Nasal cavity respiratory epithelium epithelial cell of viscerocranial mucosa (primary cell): Measurements from ENCODE around the gene F13A1. TPM values are rescaled to one million over a fixed set of nuclear protein-coding genes. Genes with fewer than 3 reads are reported as not detected.

Experiments
- total RNA-seq: library from RNA; depleted of rRNA; stranded (reverse); fragments of >200 nt; gene quantifications from 2 replicates; pipeline ENCODE4 v1.2.3, GENCODE V29; 2014

The F13A1 gene
- not detected in 2 replicates for total RNA-seq

DNA sequence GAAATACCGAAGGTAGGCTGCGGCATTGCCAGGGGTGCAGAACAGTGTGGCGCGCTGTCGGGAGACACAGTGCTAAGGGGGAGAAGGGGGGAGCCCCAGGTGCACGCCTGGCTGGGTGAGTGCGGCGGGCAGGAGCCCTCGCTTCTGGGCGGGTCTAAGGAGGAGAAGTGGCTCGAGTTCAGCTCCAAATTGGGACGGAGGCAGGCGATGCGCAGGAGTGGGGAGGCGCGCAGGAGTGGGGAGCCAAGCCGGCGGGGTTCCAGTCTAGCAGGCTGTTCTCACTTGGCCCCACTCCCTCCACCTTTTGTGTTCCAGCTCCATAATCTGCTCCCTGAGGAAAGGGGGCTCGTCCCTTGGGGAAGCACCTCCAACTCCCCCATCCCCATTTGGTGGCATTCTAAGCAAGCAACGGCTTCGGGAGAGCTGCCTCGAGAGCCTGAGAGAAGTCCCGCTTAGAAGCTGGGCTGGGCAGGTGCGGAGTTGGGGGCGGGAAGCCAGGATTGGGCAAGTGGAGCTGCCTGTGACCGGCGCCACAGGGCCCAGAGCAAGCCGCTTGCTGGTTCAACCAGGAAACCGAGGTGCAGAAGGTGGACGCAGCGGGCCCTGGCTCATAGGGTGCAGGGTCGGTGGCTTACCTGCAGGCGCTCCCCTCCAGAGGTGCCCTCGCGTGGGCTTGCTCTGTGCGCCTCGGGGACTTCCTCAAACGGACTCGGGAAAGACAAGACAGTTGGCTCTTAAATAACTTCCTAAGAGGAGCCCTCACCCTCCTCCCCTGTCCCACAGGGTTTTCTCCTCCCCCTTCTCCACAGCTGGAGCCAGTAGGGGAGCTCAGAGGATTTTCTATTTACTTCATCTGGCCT is at the start of gene F13A1:
F13A1 (minus strand) TSS at position 711 of the 860 bp plus-strand sequence. CDS start 1,998 bp downstream, outside the sequence.

